H9 (cell line): ENCODE measurements around the gene UBAC1. TPM values are rescaled to one million over a fixed set of nuclear protein-coding genes. Genes with fewer than 3 reads are reported as not detected.

Experiments
- DNase-seq: peaks from one replicate; pipeline ENCODE4 v3.0.0-alpha.2; 2017
- H2AFZ ChIP-seq: one replicate; pipeline ENCODE4 v1.6.1; 2013; ENCODE audit warnings: mild to moderate bottlenecking, low read length, control low read depth, moderate library complexity
- H2AK5ac ChIP-seq: 2 replicates; pipeline ENCODE4 v1.6.1; 2013; ENCODE audit warnings: low read length, control low read depth, mixed read lengths; ENCODE audit not compliant: insufficient read length
- H2BK120ac ChIP-seq: one replicate; pipeline ENCODE4 v1.6.1; 2013; ENCODE audit warnings: low read depth, mild to moderate bottlenecking, low read length, control low read depth, inconsistent platforms; ENCODE audit not compliant: poor library complexity, severe bottlenecking
- H2BK12ac ChIP-seq: 2 replicates; pipeline ENCODE4 v1.6.1; 2013; ENCODE audit warnings: low read length, control low read depth, mixed read lengths, low read depth; ENCODE audit not compliant: insufficient read length
- H2BK15ac ChIP-seq: 2 replicates; pipeline ENCODE4 v1.6.1; 2013; ENCODE audit warnings: low read depth, low read length, control low read depth
- H2BK20ac ChIP-seq: one replicate; pipeline ENCODE4 v1.6.1; 2013; ENCODE audit warnings: low read depth, mild to moderate bottlenecking, low read length, control low read depth, inconsistent platforms; ENCODE audit not compliant: poor library complexity, severe bottlenecking
- H2BK5ac ChIP-seq: 2 replicates; pipeline ENCODE4 v1.6.1; 2013; ENCODE audit warnings: low read length, control low read depth, mixed read lengths; ENCODE audit not compliant: insufficient read length
- H3K14ac ChIP-seq: 2 replicates; pipeline ENCODE4 v1.6.1; 2013; ENCODE audit warnings: low read length, control low read depth; ENCODE audit not compliant: insufficient read depth
- H3K18ac ChIP-seq: 2 replicates; pipeline ENCODE4 v1.6.1; 2013; ENCODE audit warnings: low read depth, mild to moderate bottlenecking, mixed read lengths, low read length, control low read depth; ENCODE audit not compliant: insufficient read length
- H3K23ac ChIP-seq: 2 replicates; pipeline ENCODE4 v1.6.1; 2013; ENCODE audit warnings: low read length, control low read depth, mixed read lengths, low read depth; ENCODE audit not compliant: insufficient read length
- H3K23me2 ChIP-seq: 2 replicates; pipeline ENCODE4 v1.6.1; 2013; ENCODE audit warnings: low read depth, mild to moderate bottlenecking, mixed read lengths, low read length, control low read depth; ENCODE audit not compliant: insufficient read length, poor library complexity, severe bottlenecking
- H3K27ac ChIP-seq: 2 replicates; pipeline ENCODE4 v1.5.1; 2013; ENCODE audit warnings: low read length, control low read depth, mixed read lengths, low read depth; ENCODE audit not compliant: insufficient read length
- H3K27me3 ChIP-seq: 2 replicates; pipeline ENCODE4 v1.6.1; 2013; ENCODE audit warnings: low read length, control low read depth, inconsistent platforms; ENCODE audit not compliant: insufficient read depth
- H3K4ac ChIP-seq: 2 replicates; pipeline ENCODE4 v1.6.1; 2013; ENCODE audit warnings: low read depth, mild to moderate bottlenecking, control low read depth, inconsistent platforms, low read length, moderate library complexity
- H3K4me1 ChIP-seq: 2 replicates; pipeline ENCODE4 v1.6.1; 2013; ENCODE audit warnings: low read length, control low read depth, inconsistent platforms; ENCODE audit not compliant: insufficient read depth
- H3K4me2 ChIP-seq: 2 replicates; pipeline ENCODE4 v1.6.1; 2013; ENCODE audit warnings: low read length, control low read depth, mixed read lengths; ENCODE audit not compliant: insufficient read length, insufficient read depth
- H3K56ac ChIP-seq: 2 replicates; pipeline ENCODE4 v1.6.1; 2013; ENCODE audit warnings: low read depth, mild to moderate bottlenecking, mixed read lengths, low read length, control low read depth; ENCODE audit not compliant: insufficient read length
- H3K79me1 ChIP-seq: 2 replicates; pipeline ENCODE4 v1.6.1; 2013; ENCODE audit warnings: low read depth, mild to moderate bottlenecking, moderate library complexity, low read length, control low read depth, inconsistent platforms; ENCODE audit not compliant: insufficient read depth, poor library complexity, severe bottlenecking
- H3K79me2 ChIP-seq: 2 replicates; pipeline ENCODE4 v1.6.1; 2013; ENCODE audit warnings: low read length, control low read depth, inconsistent platforms; ENCODE audit not compliant: insufficient read depth
- H3K9ac ChIP-seq: 2 replicates; pipeline ENCODE4 v1.6.1; 2013; ENCODE audit warnings: low read length, control low read depth, mixed read lengths; ENCODE audit not compliant: insufficient read length; ENCODE audit errors: extremely low read depth
- H3K9me3 ChIP-seq: one replicate; pipeline ENCODE4 v1.6.1; 2013; ENCODE audit warnings: low read depth, low read length, inconsistent platforms; ENCODE audit not compliant: control insufficient read depth
- H3T11ph ChIP-seq: one replicate; pipeline ENCODE4 v1.6.1; 2013; ENCODE audit warnings: mild to moderate bottlenecking, low read length, control low read depth, inconsistent platforms
- H4K20me1 ChIP-seq: one replicate; pipeline ENCODE4 v1.6.1; 2013; ENCODE audit not compliant: control insufficient read depth, insufficient read length, insufficient read depth
- H4K5ac ChIP-seq: 2 replicates; pipeline ENCODE4 v1.6.1; 2013; ENCODE audit warnings: low read depth, mild to moderate bottlenecking, mixed read lengths, low read length, control low read depth; ENCODE audit not compliant: insufficient read length
- H4K8ac ChIP-seq: replicated peaks from 2 replicates; pipeline ENCODE4 v1.6.1; 2013; ENCODE audit warnings: low read length, control low read depth, mixed read lengths, low read depth; ENCODE audit not compliant: insufficient read length
- H4K91ac ChIP-seq: 2 replicates; pipeline ENCODE4 v1.6.1; 2013; ENCODE audit warnings: low read depth, mild to moderate bottlenecking, moderate library complexity, mixed read lengths, low read length, control low read depth; ENCODE audit not compliant: insufficient read length
- H3K27ac Mint-ChIP-seq, 3 experiments: 2 replicates in 2 of 3; 3 replicates in 1 of 3; pipeline ENCODE4 v1.8.0; 2020 to 2021; ENCODE audit warnings: mixed read lengths in 3 of 3, mild to moderate bottlenecking in 1 of 3, moderate library complexity in 1 of 3
- H3K27me3 Mint-ChIP-seq: 2 replicates; pipeline ENCODE4 v1.8.0; 2021; ENCODE audit warnings: low read depth, mild to moderate bottlenecking, moderate library complexity, mixed read lengths
- H3K36me3 Mint-ChIP-seq, 3 experiments: 2 replicates in 2 of 3; 3 replicates in 1 of 3; pipeline ENCODE4 v1.8.0; 2020 to 2021; ENCODE audit warnings: low read depth in 3 of 3, mixed read lengths in 3 of 3; ENCODE audit not compliant: insufficient read depth in 1 of 3
- H3K4me1 Mint-ChIP-seq, 2 experiments: 2 replicates each; pipeline ENCODE4 v1.8.0; 2020; ENCODE audit warnings: mixed read lengths in 2 of 2
- H3K4me3 Mint-ChIP-seq, 2 experiments: 2 replicates in 1 of 2; 3 replicates in 1 of 2; pipeline ENCODE4 v1.8.0; 2020 to 2021; ENCODE audit warnings: mild to moderate bottlenecking in 2 of 2, mixed read lengths in 2 of 2, moderate library complexity in 1 of 2
- H3K9me3 Mint-ChIP-seq, 2 experiments: 2 replicates in 1 of 2; 3 replicates in 1 of 2; pipeline ENCODE4 v1.8.0; 2020; ENCODE audit warnings: mild to moderate bottlenecking in 2 of 2, mixed read lengths in 2 of 2, moderate library complexity in 1 of 2
- CTCF ChIP-seq: fragments of 200-600 bp; sonication (generic); conservative IDR thresholded peaks from 3 replicates; pipeline ENCODE4 v1.8.0; 2021; ENCODE audit warnings: antibody characterized with exemption, mild to moderate bottlenecking
- WGBS: extraction: QIAGEN DNeasy Blood & Tissue Kit; methylation state at CpG from one replicate; pipeline ENCODE4 v1.1.7; 2013; ENCODE audit warnings: missing lambda C conversion rate, low lambda C conversion rate, mixed read lengths; ENCODE audit not compliant: insufficient read length; ENCODE audit errors: extremely low coverage; 5-methylcytosine and 5-hydroxymethylcytosine counted together
- total RNA-seq: library from RNA; stranded (reverse); gene quantifications from 2 replicates; pipeline ENCODE4 v1.2.1, GENCODE V29; 2021

Gene UBAC1
- total RNA-seq, 1 experiment from 2014 or later: 47.5 TPM

- no CpG with 5 or more reads among the region's 70 CpGs for WGBS
- Histone ChIP-seq H3K4me1 (no peaks in the 10 kb centered on the region; the same call in 1 of the 2 replicates), H3K23ac (no peak overlapping the region), H3T11ph (no peak overlapping the region), H3K4me2 (peak overlapping the region; percentile 99), H2AK5ac (no peak overlapping the region), H3K56ac (no peak overlapping the region), H3K79me2 (peaks cover 50% of the 10 kb centered on the region; the same call in 1 of the 2 replicates), H3K9ac (peak overlapping the region; percentile 86), H2AFZ (no peak overlapping the region), H2BK15ac (no peak overlapping the region), H3K14ac (peak overlapping the region; percentile 87), H2BK12ac (no peak overlapping the region), H3K9me3 (no peaks in the 10 kb centered on the region), H3K27ac (no peak overlapping the region), H2BK120ac (no peak overlapping the region), H2BK20ac (no peak overlapping the region), H3K18ac (no peak overlapping the region), H2BK5ac (no peak overlapping the region), H3K4ac (no peak overlapping the region), H4K20me1 (no peaks in the 10 kb centered on the region), H4K5ac (no peak overlapping the region), H3K27me3 (no peaks in the 10 kb centered on the region; the same call in 1 of the 2 replicates), H3K79me1 (peaks cover 7% of the 10 kb centered on the region), H4K8ac (no peak overlapping the region), H4K91ac (no peak overlapping the region), H3K23me2 (peaks cover 14% of the 10 kb centered on the region)
- peak overlapping the region in 2 of 3 experiments; percentile 55 to 68; a peak in 4 of 7 replicates for H3K27ac Mint-ChIP-seq
- DNase-seq: no peak
- H3K27me3 Mint-ChIP-seq: peaks cover 13% of the 10 kb centered on the region
- H3K36me3 Mint-ChIP-seq: peaks cover 37 to 53% (median 49%) of the 10 kb centered on the region in 3 experiments
- H3K4me3 Mint-ChIP-seq: peak overlapping the region; percentile 74 to 92
- peaks cover 4 to 20% of the 10 kb centered on the region in 2 experiments for H3K9me3 Mint-ChIP-seq
- TF ChIP-seq CTCF: no peak
- peaks cover 43 to 55% of the 10 kb centered on the region in 2 experiments for H3K4me1 Mint-ChIP-seq
Observed at GRCh38 chr9:135906291-135907005, 54.7 kb downstream of the UBAC1 start.
